Glomerular visceral epithelial cell (primary cell): ENCODE results near the gene PPM1H.
A peak's percentile ranks its signal among the peaks of the same experiment; 100 is the strongest.

Experiments used
- DNase-seq: peaks from one replicate; pipeline ENCODE4 v3.0.0-alpha.2; 2016; ENCODE audit errors: extremely low spot score

The PPM1H gene

DNA sequence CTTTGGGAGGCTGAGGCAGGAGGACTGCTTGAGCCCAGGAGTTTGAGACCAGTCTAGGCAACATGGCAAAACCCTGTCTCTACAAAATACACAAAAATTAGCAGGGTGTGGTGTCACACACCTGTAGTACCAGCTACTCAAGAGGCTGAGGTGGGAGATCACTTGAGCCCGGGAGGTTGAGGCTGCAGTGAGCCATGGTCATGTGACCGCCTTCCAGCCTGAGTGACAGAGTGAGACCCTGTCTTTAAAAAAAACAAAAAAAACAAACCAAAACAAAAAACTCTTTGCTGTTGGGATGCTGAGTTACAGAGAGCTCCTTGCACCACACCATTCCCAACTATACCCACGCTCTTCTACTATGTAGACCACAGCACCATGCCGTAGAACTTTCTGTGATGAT is 221.2 kb downstream of the PPM1H start:
- no peak for DNase-seq

DNA sequence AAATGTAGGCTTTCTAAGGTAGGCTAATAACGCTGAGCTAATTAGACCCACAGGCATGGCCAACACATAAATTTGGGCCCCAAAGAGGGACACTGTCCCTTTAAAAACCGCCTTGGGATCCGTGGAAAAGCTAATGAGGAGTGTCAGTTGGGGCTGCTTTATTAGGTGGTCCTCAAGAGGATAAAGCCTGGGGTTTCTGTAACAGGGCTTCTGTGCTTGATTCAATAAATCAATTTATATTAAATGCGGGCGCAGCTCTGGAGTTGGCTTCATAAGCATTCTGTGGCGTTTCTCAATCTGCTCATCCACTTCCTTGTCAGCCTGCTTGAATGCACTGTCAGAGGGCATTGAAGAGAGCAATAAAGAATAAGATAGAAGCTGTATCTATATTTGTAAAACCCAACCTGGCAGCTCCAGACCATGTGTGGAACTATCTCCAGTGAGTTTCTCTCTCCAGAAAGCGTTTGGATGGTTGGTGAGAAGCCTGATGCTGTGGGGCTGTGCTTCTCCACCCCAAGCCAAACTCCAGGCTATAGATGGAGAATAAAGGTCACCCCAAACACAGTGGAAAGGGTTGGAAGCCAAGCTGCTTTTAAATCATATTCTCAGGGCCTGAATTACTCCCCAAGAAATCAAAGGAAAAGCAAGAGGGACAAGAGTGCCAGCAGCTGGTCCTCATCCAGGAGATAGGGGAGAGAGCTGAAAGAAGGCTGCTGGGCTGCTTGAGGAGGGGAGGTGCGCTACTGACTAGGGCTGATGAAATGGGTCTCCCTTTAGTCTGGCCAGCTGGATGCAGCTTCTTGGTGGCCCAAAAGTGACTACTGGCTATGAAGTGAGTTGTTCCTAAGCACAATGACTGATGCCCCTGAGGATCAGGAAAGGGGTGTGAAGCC is 222.0 kb downstream of the PPM1H start:
- no peak for DNase-seq

GRCh38 chr12:62711631-62712241 is 223.2 kb downstream of the PPM1H start:
- peak; percentile 88 for DNase-seq

- no peak for DNase-seq
Measured at GRCh38 chr12:62709311-62709710, 225.6 kb downstream of the PPM1H start.

DNA sequence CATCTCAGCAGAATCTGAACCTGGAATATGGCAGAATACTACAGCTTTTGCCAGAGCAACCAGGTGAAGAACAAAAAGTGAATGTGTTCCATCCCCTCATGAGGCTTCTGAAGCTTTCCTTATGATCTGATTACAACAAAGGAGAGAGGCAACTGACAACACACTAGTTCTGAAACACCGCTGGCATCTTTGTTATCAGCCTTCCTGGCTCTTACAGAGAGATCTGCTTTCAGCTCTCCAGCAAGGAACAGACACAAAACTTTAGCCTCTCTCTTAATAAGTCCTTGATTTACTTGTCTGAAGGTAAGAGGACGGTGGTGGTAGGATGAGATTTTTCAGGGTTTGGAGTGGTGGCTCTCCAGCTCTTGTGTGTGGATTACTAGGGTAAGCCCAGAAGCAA is 227.0 kb downstream of the PPM1H start:
- DNase-seq, result no peak

GRCh38 chr12:62705846-62706245 is 229.1 kb downstream of the PPM1H start:
- DNase-seq, result no peak

DNA sequence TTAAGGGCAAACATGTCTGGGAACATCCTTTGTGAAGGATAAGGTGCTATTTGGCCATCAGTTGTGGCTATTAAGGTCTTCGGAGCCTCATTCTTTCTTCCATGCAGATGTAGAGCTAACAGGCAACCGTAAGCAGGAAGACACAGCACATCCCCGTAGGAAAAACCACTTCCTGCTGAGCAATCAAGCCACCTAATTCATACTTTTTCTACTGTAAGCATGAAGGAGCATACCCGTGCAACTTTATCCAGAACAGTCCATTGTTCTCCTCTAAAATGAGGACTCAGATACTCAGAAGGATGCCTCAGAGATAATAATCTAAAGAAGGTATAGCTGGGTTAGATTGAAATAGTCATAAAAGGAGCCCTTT is 232.0 kb downstream of the PPM1H start:
- no peak for DNase-seq

GRCh38 chr12:62701492-62701891 is 233.5 kb downstream of the PPM1H start:
- DNase-seq, result no peak

DNA sequence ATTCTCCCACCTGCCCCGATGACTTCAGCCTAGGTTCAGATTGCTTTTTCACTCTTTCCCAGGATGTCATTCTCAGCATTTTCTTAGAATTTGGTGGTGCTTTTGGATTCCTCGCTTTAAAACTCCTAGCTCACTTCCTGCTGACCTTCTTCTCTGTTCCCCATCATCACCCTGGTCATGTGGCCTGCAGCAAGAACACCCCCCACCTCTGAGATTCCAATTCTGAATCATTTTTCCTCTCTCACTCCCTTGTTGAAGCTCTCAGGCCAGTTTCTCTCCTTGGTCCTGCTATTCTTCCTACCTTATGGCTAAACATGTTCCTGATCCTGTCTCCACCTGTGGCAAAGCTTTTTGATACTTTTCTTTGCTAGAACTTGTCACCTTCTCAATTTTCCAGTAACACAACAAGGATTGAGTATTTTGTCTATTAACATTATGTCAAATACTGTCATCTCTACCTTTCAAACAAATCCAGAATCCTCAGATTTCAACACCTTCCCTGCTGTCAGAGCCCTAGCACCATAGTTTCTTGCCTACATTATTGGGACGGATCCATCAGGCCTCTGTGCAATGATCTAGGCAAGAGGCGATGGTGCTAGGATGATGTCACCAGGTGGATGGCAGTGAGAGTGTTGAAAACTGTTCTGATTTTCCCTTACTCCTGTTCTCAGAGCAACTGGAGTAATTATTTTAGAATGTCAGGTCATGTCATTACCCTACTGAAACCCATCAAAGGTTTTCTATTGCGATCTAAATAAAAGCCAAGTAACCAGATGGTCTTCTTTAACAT is 234.7 kb downstream of the PPM1H start:
- DNase-seq, result peak; percentile 14

GRCh38 chr12:62698701-62699101 is 236.2 kb downstream of the PPM1H start:
- DNase-seq, result peak; percentile 13

DNA sequence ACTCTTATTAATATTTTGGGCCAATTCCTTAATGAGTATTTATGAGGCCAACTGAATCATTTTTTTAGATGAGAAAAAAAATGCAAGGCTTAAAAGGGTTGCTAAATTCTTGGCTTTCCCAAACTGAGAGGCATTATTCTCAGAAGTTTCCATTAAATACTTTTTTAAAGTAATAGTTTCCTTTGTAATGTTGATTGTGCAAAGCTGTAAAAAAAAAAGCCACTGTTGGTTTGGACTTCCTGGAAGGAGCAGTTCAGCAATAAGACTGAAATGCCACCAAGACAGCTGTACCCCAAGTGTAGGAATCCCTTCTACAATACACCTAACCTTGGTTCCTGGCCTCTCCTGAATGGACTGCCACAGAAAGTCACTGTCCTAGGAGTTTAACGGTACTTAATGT is 237.1 kb downstream of the PPM1H start:
- no peak for DNase-seq

DNA sequence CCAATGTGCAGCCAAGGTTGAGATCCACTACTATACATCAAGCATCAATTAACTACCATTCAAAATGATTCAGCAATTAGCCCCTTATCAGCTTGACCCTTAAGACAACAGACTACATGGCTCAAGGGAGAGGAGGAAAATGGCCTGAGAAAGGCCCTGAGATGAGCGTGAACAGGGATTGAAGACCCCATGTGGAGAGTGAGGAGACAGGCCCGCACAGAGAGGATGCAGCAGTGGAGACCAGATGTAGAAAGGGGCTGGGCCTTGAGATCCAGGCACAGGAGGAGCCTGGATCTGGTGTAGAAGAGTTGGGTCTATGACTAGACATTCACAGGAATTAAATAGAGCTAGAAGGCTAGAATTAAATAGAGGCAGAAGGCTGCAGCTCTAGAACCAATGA is 239.3 kb downstream of the PPM1H start:
- no peak for DNase-seq

- DNase-seq, result no peak
Measured at GRCh38 chr12:62694632-62695031, 240.3 kb downstream of the PPM1H start.

DNA sequence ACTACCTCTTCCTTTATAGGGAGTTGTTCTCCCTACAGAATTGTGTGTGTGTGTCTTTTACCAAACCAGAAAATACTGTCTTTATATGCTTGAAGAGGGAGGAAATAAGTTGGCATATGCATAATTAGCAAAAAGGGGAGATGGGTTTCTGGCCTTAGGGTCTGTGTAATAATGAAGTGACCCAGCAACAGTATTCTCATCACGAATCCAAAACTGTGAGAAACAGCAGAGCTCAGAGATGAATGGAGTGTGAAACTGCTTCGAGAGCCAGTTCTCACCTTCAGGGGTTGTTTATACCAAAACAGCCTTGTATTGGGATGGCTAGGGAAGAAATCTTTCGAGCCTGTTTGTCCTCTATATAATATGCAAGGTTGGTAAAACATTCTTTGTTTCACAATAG is 240.8 kb downstream of the PPM1H start:
- no peak for DNase-seq

DNA sequence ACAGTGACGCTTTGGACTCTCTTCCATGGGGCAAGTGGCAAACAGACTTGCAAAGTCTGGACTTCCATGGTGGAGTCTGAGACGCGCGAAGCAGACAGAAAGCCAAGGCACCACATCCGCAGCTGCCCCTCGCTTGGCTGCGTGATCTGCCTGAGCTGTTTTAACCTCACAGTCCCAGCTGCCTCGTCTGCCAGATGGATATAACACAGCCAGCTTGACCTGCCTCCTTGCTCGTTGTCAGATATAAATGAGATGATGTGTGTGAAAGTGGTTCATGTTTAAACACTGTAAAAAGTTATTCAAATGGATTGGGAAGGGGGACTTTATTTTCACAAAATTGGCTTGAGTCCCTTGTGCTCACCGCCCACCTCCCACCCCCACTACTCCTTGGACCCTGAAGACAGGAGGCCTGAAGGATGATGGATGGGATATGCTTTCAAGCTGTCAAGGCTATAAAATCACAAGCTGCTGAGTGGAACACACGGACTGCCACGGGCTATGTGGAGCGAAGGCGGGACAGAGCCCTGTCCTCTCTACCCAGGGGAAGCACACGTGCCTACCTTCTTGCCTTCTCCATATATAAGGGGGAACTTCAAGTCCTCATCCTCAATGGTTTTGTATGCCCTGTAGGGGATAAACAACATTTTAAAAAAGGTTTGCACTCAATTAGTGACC is 241.4 kb downstream of the PPM1H start:
- no peak for DNase-seq

GRCh38 chr12:62692884-62693283 is 242.1 kb downstream of the PPM1H start:
- DNase-seq, result peak; percentile 61

DNA sequence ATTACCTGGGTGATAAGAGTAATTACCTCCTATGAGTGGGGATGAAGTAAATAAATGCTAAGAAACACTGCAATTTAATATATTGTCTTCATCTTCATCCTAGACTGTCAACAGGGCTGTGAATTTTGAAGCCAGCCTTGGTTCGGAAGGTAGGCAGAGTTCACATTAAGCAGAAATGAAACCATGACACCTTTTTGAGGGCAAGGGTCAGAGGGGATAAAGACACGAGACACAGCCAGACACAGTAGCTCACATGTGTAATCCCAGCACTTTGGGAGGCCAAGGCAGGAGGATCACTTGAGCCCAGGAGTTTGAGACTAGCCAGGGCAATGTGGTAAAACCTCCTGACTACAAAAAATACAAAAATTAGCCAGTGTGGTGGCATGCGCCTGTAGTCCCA is 243.6 kb downstream of the PPM1H start:
- DNase-seq, result no peak

GRCh38 chr12:62689042-62689839 is 245.7 kb downstream of the PPM1H start:
- DNase-seq, result no peak

- DNase-seq, result no peak
Measured at GRCh38 chr12:62686938-62687337, 248.0 kb downstream of the PPM1H start.

- no peak for DNase-seq
Measured at GRCh38 chr12:62684570-62685295, 250.2 kb downstream of the PPM1H start.
